Measurements from ENCODE around the gene MIA.

The MIA gene

DNA sequence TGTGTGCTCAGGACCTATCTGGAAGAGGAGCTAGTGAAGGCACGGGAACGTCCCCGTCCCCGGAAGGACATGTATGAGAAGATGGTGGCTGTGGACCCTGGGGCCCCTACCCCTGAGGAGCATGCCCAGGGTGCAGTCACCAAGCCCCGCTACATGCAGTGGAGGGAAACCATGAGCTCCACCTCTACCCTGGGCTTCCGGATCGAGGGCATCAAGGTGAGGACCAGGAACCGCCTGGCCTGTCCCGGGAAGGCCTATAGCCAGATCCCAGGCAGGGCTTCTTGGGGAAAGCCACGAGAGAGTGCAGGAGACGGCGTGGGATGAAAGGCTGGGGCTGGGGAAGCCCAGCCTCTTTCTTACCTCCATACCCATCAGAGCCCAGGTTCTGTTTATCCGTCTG is 42.2 kb upstream of the MIA start:
- Histone ChIP-seq H3K36me3 (replicated peaks; ENCODE audit: insufficient read depth, low read length) (no peaks in the 10 kb centered on the region), H3K4me2 (ENCODE audit: low read depth, low read length) (no peak overlapping the region), H2AFZ (ENCODE audit: low read length) (no peak overlapping the region), H3K27me3 (replicated peaks; ENCODE audit: insufficient read depth, low read length) (no peaks in the 10 kb centered on the region), H3K9me3 (replicated peaks; ENCODE audit: insufficient read depth, low read length) (no peaks in the 10 kb centered on the region), H4K20me1 (ENCODE audit: insufficient read depth, low read length) (no peaks in the 10 kb centered on the region), H3K9me2 (replicated peaks; ENCODE audit: insufficient read depth, low read length) (no peaks in the 10 kb centered on the region), H3K4me1 (ENCODE audit: low read length) (no peaks in the 10 kb centered on the region), H3F3A (ENCODE audit: insufficient read depth, low read length) (no peaks in the 10 kb centered on the region), H3K79me2 (ENCODE audit: low read length) (no peaks in the 10 kb centered on the region), H3K27ac (ENCODE audit: low read length) (no peak overlapping the region), H3K4me3 (ENCODE audit: low read length) (no peak overlapping the region), H3K9ac (ENCODE audit: low read length) (no peak overlapping the region)
- TF ChIP-seq, protein P1, sequence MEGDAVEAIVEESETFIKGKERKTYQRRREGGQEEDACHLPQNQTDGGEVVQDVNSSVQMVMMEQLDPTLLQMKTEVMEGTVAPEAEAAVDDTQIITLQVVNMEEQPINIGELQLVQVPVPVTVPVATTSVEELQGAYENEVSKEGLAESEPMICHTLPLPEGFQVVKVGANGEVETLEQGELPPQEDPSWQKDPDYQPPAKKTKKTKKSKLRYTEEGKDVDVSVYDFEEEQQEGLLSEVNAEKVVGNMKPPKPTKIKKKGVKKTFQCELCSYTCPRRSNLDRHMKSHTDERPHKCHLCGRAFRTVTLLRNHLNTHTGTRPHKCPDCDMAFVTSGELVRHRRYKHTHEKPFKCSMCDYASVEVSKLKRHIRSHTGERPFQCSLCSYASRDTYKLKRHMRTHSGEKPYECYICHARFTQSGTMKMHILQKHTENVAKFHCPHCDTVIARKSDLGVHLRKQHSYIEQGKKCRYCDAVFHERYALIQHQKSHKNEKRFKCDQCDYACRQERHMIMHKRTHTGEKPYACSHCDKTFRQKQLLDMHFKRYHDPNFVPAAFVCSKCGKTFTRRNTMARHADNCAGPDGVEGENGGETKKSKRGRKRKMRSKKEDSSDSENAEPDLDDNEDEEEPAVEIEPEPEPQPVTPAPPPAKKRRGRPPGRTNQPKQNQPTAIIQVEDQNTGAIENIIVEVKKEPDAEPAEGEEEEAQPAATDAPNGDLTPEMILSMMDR (IDR thresholded peaks at IDR 0.05; ENCODE audit: low read length) = no peak
- TF ChIP-seq EZH2phosphoT487 (IDR thresholded peaks at IDR 0.05; ENCODE audit: low read length) = no peak
- no peak for TF ChIP-seq EZH2 (optimal IDR thresholded peaks at IDR 0.05; ENCODE audit: low read depth, low read length)
- DNase-seq = no peak

DNA sequence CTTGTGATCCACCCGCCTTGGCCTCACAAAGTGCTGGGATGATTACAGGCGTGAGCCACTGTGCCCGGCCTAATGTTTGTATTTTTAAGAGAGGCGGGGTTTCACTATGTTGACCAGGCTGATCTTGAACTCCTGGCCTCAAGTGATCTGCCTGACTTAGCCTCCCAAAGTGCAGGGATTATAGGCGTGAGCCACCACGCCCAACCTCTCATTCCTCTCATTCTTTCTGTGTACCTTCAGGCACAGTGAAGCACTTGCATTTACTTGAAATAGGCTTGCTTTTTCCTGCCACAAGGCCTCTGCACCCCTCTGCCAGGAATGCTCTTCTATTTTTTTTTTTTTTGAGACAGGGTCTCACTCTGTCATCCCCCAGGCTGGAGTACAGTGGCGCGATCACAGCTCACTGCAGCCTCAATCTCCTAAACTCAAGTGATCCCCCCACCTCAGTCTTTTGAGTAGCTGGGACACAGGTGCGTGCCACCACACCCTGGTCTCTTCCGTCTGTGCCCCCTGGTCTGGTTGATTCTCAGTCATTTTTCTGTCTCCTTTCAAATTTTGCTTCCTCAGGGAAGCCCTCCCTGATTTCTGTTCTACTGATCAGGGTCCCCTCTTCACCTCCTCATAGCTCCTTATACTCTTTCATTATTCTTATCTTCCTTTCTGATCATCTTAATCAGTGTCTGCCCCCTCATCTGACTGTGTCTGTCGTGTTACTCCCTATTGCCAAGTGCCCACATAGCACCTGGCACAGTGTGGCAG is 40.1 kb upstream of the MIA start:
- no peaks in the 10 kb centered on the region for H3K36me3 ChIP-seq (replicated peaks; ENCODE audit: insufficient read depth, low read length)
- no peaks in the 10 kb centered on the region for H3K27me3 ChIP-seq (replicated peaks; ENCODE audit: insufficient read depth, low read length)
- no peaks in the 10 kb centered on the region for H3K79me2 ChIP-seq (ENCODE audit: low read length)
- no peak overlapping the region for H3K9ac ChIP-seq (ENCODE audit: low read length)
- no peak for TF ChIP-seq EZH2phosphoT487 (IDR thresholded peaks at IDR 0.05; ENCODE audit: low read length)
- TF ChIP-seq, protein P1 (IDR thresholded peaks at IDR 0.05; ENCODE audit: low read length) = no peak
- no peak for TF ChIP-seq EZH2 (optimal IDR thresholded peaks at IDR 0.05; ENCODE audit: low read depth, low read length)
- no peaks in the 10 kb centered on the region for H4K20me1 ChIP-seq (ENCODE audit: insufficient read depth, low read length)
- no peaks in the 10 kb centered on the region for H3K9me3 ChIP-seq (replicated peaks; ENCODE audit: insufficient read depth, low read length)
- H3K4me1 ChIP-seq (ENCODE audit: low read length) = no peaks in the 10 kb centered on the region
- H3K4me2 ChIP-seq (ENCODE audit: low read depth, low read length) = no peak overlapping the region
- no peak overlapping the region for H2AFZ ChIP-seq (ENCODE audit: low read length)
- H3K4me3 ChIP-seq (ENCODE audit: low read length) = no peak overlapping the region
- H3K27ac ChIP-seq (ENCODE audit: low read length) = no peak overlapping the region
- H3F3A ChIP-seq (ENCODE audit: insufficient read depth, low read length) = no peaks in the 10 kb centered on the region
- H3K9me2 ChIP-seq (replicated peaks; ENCODE audit: insufficient read depth, low read length) = no peaks in the 10 kb centered on the region
- no peak for DNase-seq

DNA sequence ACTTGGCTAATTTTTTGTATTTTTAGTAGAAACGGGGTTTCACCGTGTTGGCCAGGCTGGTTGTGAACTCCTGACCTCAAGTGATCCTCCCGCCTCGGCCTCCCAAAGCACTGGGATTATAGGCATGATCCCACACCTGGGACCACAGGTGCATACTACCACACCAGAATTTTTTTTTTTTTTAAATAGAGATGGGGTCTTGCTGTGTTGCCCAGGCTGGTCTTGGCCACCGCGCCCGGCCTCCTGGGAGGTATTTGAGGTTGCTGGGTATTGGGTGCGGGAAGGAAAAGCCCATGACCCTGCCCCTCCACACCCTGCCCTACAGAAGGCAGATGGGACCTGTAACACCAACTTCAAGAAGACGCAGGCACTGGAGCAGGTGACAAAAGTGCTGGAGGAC is 38.7 kb upstream of the MIA start:
- H3K4me3 ChIP-seq (ENCODE audit: low read length) = no peak overlapping the region
- no peak overlapping the region for H2AFZ ChIP-seq (ENCODE audit: low read length)
- H3K4me1 ChIP-seq (ENCODE audit: low read length) = no peaks in the 10 kb centered on the region
- no peak overlapping the region for H3K4me2 ChIP-seq (ENCODE audit: low read depth, low read length)
- H3F3A ChIP-seq (ENCODE audit: insufficient read depth, low read length) = no peaks in the 10 kb centered on the region
- H3K27ac ChIP-seq (ENCODE audit: low read length) = no peak overlapping the region
- no peaks in the 10 kb centered on the region for H3K9me3 ChIP-seq (replicated peaks; ENCODE audit: insufficient read depth, low read length)
- H3K9me2 ChIP-seq (replicated peaks; ENCODE audit: insufficient read depth, low read length) = no peaks in the 10 kb centered on the region
- no peaks in the 10 kb centered on the region for H4K20me1 ChIP-seq (ENCODE audit: insufficient read depth, low read length)
- H3K9ac ChIP-seq (ENCODE audit: low read length) = no peak overlapping the region
- DNase-seq = no peak
- no peaks in the 10 kb centered on the region for H3K79me2 ChIP-seq (ENCODE audit: low read length)
- TF ChIP-seq EZH2phosphoT487 (IDR thresholded peaks at IDR 0.05; ENCODE audit: low read length) (no peak), EZH2 (optimal IDR thresholded peaks at IDR 0.05; ENCODE audit: low read depth, low read length) (no peak)
- TF ChIP-seq, protein P1 (IDR thresholded peaks at IDR 0.05; ENCODE audit: low read length) = no peak
- no peaks in the 10 kb centered on the region for H3K27me3 ChIP-seq (replicated peaks; ENCODE audit: insufficient read depth, low read length)
- H3K36me3 ChIP-seq (replicated peaks; ENCODE audit: insufficient read depth, low read length) = no peaks in the 10 kb centered on the region

Data from MM.1S (cell line).